ENCODE results near the gene LRRC1.

LRRC1 gene

DNA sequence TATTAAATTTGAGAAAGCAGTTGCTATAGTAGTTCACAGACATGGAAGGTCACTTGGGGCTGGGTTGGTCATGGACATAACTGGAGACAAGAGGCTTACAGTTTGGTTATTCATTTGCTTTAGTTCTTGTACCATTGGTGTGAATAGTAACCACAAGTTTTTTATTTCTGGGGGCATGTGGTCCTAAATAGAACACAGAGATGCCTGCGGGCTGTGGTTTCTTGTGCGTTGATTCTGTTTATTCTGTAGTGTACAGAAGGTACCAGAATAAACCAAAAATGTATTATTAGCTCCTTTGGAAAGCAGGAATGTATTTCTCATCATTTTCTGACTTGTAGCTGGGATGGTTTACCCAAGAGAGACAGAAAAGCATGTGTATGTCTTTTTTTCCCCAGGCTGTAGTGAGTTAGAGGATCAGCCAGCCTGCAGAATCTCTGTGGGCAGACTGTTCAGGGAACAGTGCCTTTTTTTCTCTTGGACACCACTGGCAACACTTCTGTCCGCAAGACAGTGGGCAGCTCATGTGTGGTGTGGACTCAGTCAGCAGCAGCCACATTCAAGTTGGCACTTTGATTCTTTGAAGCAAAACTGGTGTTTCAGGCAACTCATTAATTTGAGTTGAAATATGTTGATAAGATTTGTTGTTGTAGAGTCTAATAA, 122.1 kb downstream of the LRRC1 start:
- TF ChIP-seq, protein P1, sequence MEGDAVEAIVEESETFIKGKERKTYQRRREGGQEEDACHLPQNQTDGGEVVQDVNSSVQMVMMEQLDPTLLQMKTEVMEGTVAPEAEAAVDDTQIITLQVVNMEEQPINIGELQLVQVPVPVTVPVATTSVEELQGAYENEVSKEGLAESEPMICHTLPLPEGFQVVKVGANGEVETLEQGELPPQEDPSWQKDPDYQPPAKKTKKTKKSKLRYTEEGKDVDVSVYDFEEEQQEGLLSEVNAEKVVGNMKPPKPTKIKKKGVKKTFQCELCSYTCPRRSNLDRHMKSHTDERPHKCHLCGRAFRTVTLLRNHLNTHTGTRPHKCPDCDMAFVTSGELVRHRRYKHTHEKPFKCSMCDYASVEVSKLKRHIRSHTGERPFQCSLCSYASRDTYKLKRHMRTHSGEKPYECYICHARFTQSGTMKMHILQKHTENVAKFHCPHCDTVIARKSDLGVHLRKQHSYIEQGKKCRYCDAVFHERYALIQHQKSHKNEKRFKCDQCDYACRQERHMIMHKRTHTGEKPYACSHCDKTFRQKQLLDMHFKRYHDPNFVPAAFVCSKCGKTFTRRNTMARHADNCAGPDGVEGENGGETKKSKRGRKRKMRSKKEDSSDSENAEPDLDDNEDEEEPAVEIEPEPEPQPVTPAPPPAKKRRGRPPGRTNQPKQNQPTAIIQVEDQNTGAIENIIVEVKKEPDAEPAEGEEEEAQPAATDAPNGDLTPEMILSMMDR (IDR thresholded peaks at IDR 0.05; ENCODE audit: low read length, missing control alignments) = no peak
- no peak overlapping the region for H3K4me3 ChIP-seq (replicated peaks; ENCODE audit: low read depth, low read length)

GRCh38 chr6:53917464-53917842, 122.6 kb downstream of the LRRC1 start:
- TF ChIP-seq, protein P1 (IDR thresholded peaks at IDR 0.05; ENCODE audit: low read length, missing control alignments) = no peak
- DNase-seq (ENCODE audit: low read depth) = no peak
- H3K4me3 ChIP-seq (replicated peaks; ENCODE audit: low read depth, low read length) = no peak overlapping the region

More for the DNA sequence above, 122.1 kb downstream of the LRRC1 start:
- no peak for DNase-seq (ENCODE audit: low read depth)

GRCh38 chr6:53918854-53919510, 124.2 kb downstream of the LRRC1 start:
- TF ChIP-seq, protein P1 (IDR thresholded peaks at IDR 0.05; ENCODE audit: low read length, missing control alignments) = no peak
- DNase-seq (ENCODE audit: low read depth) = no peak
- H3K4me3 ChIP-seq (replicated peaks; ENCODE audit: low read depth, low read length) = no peak overlapping the region

DNA sequence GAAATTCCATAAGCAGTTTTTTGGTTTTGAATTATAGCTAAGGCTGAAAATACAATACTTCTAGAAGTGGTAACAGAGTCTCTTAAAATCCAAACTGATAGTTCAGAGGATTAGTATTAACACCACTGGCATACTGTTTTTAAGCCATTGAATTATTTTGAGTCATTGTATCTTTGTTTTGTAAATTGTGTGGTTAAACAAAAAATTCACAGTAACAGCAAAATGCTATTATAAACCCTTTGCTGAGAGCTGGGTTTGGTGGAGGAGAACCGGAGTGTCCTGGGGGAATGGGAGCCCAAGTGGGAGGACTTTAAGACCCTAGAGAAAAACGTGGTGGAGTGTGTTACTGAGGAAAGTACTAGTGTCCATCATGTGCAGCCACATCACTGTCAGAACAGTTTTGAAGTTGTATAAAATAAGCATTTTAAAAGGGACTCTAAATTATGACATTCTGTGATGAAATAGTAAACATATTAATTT, 125.1 kb downstream of the LRRC1 start:
- no peak overlapping the region for H3K4me3 ChIP-seq (replicated peaks; ENCODE audit: low read depth, low read length)
- DNase-seq (ENCODE audit: low read depth) = no peak
- TF ChIP-seq, protein P1 (IDR thresholded peaks at IDR 0.05; ENCODE audit: low read length, missing control alignments) = no peak

GRCh38 chr6:53920881-53921280, 126.1 kb downstream of the LRRC1 start:
- DNase-seq (ENCODE audit: low read depth) = no peak
- TF ChIP-seq, protein P1 (IDR thresholded peaks at IDR 0.05; ENCODE audit: low read length, missing control alignments) = no peak
- H3K4me3 ChIP-seq (replicated peaks; ENCODE audit: low read depth, low read length) = no peak overlapping the region

DNA sequence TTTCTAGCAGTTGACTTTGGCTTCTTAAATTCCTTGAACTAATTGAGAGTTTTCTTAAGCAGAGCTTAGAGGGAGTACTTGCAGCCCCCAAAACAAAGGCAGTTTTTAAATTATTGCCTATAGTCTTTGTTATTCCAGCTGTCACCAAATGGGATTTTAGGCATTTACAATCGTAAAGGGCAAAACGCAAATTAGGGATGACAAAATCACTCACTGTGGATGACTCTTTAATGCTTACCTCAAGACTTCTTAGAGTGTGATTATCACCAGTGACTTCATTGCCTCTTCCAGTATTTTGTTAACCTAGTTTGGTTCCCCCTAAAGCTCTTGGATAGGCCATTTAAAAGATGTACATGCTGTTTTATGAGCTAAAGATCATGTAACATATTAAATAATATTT, 126.8 kb downstream of the LRRC1 start:
- no peak for DNase-seq (ENCODE audit: low read depth)
- H3K4me3 ChIP-seq (replicated peaks; ENCODE audit: low read depth, low read length) = no peak overlapping the region
- TF ChIP-seq, protein P1 (IDR thresholded peaks at IDR 0.05; ENCODE audit: low read length, missing control alignments) = no peak
